Lower leg skin (tissue), 4 donors: ENCODE data around the gene MSANTD1. TPM values are rescaled to one million over a fixed set of nuclear protein-coding genes. Genes with fewer than 3 reads are reported as not detected.

Source experiments
- DNase-seq, 2 donors: peaks; one replicate each; pipeline ENCODE4 v3.0.0-alpha.2; 2019; ENCODE audit warnings: low spot score in 2 of 2
- H3K4me3 ChIP-seq: fragments of 200-600 bp; sonication (generic); 2 replicates; pipeline ENCODE4 v1.5.1; 2017; ENCODE audit warnings: mild to moderate bottlenecking, low read depth; ENCODE audit not compliant: poor library complexity, severe bottlenecking
- POLR2A ChIP-seq, 2 donors: fragments of 450-650 bp; IDR thresholded peaks; one replicate each; pipeline ENCODE4 v1.6.1; 2016 to 2017; ENCODE audit warnings: antibody characterized with exemption in 2 of 2, mild to moderate bottlenecking in 1 of 2, moderate library complexity in 1 of 2
- WGBS, 2 donors: methylation state at CpG; one replicate each; pipeline ENCODE4 v1.1.5; 2018; 5-methylcytosine and 5-hydroxymethylcytosine counted together
- intact Hi-C: fragments of 100-400 bp; cut with DNase I; formaldehyde crosslinking; loops from one replicate; pipeline ENCODE4 v1.15.0; 2023; ENCODE audit warnings: low total_unique reads
- total RNA-seq, 4 donors: library from RNA; depleted of rRNA; stranded (reverse); fragments of >200 nt; gene quantifications; one replicate each; pipeline ENCODE4 v1.1.0, GENCODE V29; 2016
- TF ChIP-seq, protein P1 (sequence below), 3 donors: fragments of 450-650 bp; IDR thresholded peaks; one replicate each; pipeline ENCODE4 v1.5.1; 2016; ENCODE audit warnings: antibody characterized with exemption in 3 of 3, mild to moderate bottlenecking in 3 of 3, moderate library complexity in 2 of 3

Gene MSANTD1
- total RNA-seq, 4 donors from 2014 or later, result 0.19 to 0.76 (median 0.35) TPM

DNA sequence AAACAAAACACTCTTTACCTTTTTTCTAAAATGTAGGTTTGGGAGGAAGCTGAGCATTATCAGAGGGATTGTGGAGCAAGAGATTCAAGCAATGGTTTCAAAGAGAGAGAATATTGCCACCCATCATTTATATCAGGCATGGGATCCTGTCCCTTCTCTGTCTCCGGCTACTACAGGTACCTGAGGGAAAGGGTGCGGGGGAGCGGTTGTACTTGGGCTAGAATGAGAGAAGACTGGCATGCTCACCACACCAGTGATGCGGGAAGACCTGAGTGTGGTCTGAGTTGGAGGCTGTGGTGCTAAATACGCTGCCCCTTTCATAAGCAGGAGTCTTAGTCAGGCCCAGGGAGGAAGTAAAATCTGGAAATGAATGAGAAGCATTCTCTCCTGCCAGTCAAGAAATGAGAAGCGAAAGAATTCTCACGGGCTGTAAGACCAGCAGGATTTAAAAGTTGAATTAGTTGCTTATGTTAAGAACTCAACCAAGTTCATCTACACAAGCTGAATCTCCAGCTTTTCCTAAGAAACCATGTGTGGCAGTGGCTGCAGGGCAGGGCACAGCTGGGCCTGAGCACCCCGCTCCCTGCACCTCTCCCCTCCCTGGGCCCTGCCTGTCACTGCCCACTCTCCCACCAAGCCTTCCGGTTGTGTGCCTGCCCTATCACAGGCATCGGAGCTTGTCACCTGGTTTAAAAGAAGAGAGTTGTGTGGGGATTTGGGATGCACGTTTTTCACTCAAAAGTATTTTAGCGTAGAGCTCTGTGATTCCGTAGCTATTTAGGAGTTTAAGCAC is 24.8 kb upstream of the MSANTD1 start:
- intact Hi-C loops, result no loop called here
- WGBS, 2 donors, result 92 to 95% methylated on average over 13 of the region's 13 CpGs
- no peak overlapping the region for H3K4me3 ChIP-seq
- TF ChIP-seq, protein P1, sequence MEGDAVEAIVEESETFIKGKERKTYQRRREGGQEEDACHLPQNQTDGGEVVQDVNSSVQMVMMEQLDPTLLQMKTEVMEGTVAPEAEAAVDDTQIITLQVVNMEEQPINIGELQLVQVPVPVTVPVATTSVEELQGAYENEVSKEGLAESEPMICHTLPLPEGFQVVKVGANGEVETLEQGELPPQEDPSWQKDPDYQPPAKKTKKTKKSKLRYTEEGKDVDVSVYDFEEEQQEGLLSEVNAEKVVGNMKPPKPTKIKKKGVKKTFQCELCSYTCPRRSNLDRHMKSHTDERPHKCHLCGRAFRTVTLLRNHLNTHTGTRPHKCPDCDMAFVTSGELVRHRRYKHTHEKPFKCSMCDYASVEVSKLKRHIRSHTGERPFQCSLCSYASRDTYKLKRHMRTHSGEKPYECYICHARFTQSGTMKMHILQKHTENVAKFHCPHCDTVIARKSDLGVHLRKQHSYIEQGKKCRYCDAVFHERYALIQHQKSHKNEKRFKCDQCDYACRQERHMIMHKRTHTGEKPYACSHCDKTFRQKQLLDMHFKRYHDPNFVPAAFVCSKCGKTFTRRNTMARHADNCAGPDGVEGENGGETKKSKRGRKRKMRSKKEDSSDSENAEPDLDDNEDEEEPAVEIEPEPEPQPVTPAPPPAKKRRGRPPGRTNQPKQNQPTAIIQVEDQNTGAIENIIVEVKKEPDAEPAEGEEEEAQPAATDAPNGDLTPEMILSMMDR (IDR thresholded peaks at IDR 0.05), result no peak
- TF ChIP-seq POLR2A (IDR thresholded peaks at IDR 0.05), result no peak
- DNase-seq, result no peak

DNA sequence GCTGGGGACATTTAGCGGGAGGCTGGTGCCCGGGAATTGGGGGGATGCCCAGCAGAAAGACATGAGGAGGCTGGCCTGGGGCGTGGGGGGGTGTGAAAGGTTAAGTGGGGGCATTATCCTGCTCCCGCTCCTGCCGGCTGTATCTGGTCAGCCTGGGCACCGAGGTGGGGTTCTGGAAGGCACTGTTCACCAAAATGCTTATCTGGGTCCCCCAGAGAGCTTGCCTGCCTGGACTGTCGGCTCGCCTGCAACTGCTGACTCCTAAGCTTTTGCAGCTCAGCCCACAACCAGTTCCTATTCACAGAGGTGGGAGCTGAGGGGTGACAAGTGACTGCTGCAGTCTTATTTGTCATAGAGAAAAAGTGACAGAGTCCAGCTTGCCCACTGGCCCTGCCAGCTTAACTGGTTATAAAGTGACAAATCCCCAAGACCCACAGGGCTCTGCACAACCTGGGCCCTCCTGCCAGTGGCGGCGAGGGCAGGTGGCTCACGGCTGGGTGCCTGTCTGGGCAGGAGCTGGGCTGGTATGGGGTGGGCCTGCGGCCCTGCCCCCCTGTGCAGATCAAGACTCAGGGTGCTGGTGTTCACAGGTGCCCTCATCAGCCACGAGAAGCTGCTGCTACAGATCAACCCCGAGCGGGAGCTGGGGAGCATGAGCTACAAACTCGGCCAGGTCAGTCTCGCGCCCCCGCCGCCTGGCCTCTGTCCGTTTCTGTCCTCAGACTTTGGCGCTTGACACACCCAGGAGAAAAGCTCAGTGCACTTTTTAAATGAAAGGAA is 23.7 kb upstream of the MSANTD1 start:
- TF ChIP-seq, protein P1 (IDR thresholded peaks at IDR 0.05), result no peak
- TF ChIP-seq POLR2A (IDR thresholded peaks at IDR 0.05), result no peak

DNA sequence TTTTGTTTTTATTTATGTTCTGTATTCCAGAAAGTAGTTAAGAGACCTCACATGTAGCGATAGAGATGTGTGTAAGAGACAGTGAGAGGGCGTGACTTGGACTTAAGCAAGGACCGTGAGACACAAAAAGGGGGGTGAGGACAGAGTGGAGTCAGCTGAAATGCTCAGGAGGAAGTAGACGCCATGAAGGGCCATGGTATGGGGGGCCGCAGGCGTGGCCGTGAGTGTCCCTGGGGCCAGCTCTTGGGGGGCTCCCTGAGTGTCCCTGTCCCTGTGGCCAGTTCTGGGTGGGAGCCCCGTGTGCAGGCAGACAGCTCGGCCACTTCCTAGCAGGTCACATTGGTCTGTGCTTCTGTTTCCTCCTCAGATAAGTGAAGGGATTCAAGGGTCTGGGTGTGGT is 23.0 kb upstream of the MSANTD1 start:
- TF ChIP-seq POLR2A (IDR thresholded peaks at IDR 0.05), result no peak
- TF ChIP-seq, protein P1 (IDR thresholded peaks at IDR 0.05), result no peak
- 76 to 80% methylated on average over 9 of the region's 9 CpGs for WGBS, 2 donors
- intact Hi-C loops, result no loop called here
- DNase-seq, result no peak
- no peak overlapping the region for H3K4me3 ChIP-seq

More for the DNA sequence above, 23.7 kb upstream of the MSANTD1 start:
- H3K4me3 ChIP-seq, result no peak overlapping the region
- no peak for DNase-seq
- intact Hi-C loops, result no loop called here
- 89 to 94% methylated on average over 20 to 22 of the region's 22 CpGs for WGBS, 2 donors

DNA sequence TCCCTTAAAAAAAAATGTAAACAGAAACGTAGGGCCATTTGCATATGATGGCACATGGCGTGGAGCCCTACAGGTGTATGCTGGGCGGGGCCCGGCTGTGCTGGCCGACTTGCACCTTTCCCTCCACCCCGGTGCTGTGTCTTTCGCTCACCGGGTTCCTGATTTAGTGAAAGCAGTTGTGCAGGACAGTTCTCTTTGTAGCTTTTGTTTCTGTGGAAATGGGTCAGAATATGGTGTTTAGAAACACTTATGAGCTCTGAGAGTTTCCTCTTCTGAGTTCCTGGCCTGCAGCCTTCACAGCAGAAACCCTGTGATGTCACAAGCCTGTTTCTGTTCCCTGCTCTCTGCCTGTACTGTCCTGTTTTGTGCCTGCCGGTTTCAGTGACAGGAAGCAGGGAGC is 22.5 kb upstream of the MSANTD1 start:
- WGBS, 2 donors, result 56 to 58% methylated on average over 9 of the region's 9 CpGs
- no peak overlapping the region for H3K4me3 ChIP-seq
- DNase-seq, result no peak
- TF ChIP-seq POLR2A (IDR thresholded peaks at IDR 0.05), result no peak
- TF ChIP-seq, protein P1 (IDR thresholded peaks at IDR 0.05), result no peak
- intact Hi-C loops, result no loop called here

DNA sequence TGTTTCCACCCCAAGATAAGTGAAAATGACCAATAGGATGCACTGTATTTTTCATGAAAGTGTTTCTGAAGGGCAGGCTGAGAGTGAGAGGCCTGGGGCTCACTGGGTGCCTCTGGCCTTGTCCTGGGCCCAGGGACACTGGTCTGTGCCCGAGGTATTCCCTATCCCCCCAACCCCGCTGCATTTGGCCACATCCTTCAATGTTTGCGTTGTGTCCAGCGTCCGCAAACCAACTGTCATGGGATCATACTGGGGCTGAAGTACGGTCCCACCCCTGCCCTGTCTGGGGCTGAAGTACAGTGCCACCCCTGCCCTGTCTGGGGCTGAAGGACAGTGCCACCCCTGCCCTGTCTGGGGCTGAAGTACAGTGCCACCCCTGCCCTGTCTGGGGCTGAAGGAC is 22.0 kb upstream of the MSANTD1 start:
- no peak overlapping the region for H3K4me3 ChIP-seq
- intact Hi-C loops, result no loop called here
- TF ChIP-seq, protein P1 (IDR thresholded peaks at IDR 0.05), result no peak
- TF ChIP-seq POLR2A (IDR thresholded peaks at IDR 0.05), result no peak
- WGBS, 2 donors, result 83 to 93% methylated on average over 6 of the region's 6 CpGs
- DNase-seq, result no peak
